CD4-positive, alpha-beta T cell (primary cell): ENCODE measurements around the gene PURA. TPM values are rescaled to one million over a fixed set of nuclear protein-coding genes. Genes with fewer than 3 reads are reported as not detected.

Source experiments
- ATAC-seq: fragments of 200-7000 bp; cut with Tn5 transposase; one replicate; pipeline ENCODE4 v1.10.0; 2022; ENCODE audit warnings: mild to moderate bottlenecking; ENCODE audit not compliant: poor library complexity
- CTCF ChIA-PET: fragments of 350-600 bp; sonication (Branson Sonifier 250); formaldehyde crosslinking; loops from one replicate; lab custom pipeline; 2021; ENCODE audit warnings: antibody characterized with exemption, inconsistent platforms; lab: Charles Lee
- POLR2A ChIA-PET: fragments of 350-600 bp; sonication (Branson Sonifier 250); formaldehyde crosslinking; loops from one replicate; lab custom pipeline; 2021; ENCODE audit warnings: antibody characterized with exemption, inconsistent platforms; lab: Charles Lee
- DNase-seq, 14 experiments: peaks; one replicate each; pipeline ENCODE4 v3.0.0-alpha.2; 2013 to 2020; ENCODE audit warnings: mixed read lengths in 2 of 14
- H3K27ac ChIP-seq, 2 donors: one replicate each; pipeline versions ENCODE4 v1.5.1 to v1.7.0; 2013; ENCODE audit warnings: low read length in 2 of 2, low read depth in 1 of 2, mild to moderate bottlenecking in 1 of 2
- H3K27me3 ChIP-seq, 2 experiments: 1 replicate in 1 of 2; 2 replicates in 1 of 2; pipeline versions ENCODE4 v1.6.1 to v1.7.0; 2013; ENCODE audit warnings: low read length in 2 of 2, control low read depth in 1 of 2, mild to moderate bottlenecking in 1 of 2, moderate library complexity in 1 of 2; ENCODE audit not compliant: insufficient read depth in 2 of 2, control insufficient read depth in 1 of 2
- H3K36me3 ChIP-seq: one replicate; pipeline ENCODE4 v1.6.1; 2013; ENCODE audit warnings: low read length, control low read depth; ENCODE audit not compliant: insufficient read depth
- H3K4me1 ChIP-seq: one replicate; pipeline ENCODE4 v1.6.1; 2013; ENCODE audit warnings: low read length, control low read depth; ENCODE audit not compliant: insufficient read depth
- H3K4me3 ChIP-seq: one replicate; pipeline ENCODE4 v1.5.1; 2013; ENCODE audit warnings: mild to moderate bottlenecking, low read length, moderate library complexity
- H3K9me3 ChIP-seq, 2 experiments: 1 replicate in 1 of 2; 2 replicates in 1 of 2; pipeline versions ENCODE4 v1.6.1 to v1.7.0; 2013; ENCODE audit warnings: low read length in 2 of 2, mild to moderate bottlenecking in 2 of 2, control low read depth in 1 of 2, moderate library complexity in 1 of 2; ENCODE audit not compliant: control insufficient read depth in 1 of 2, insufficient read depth in 1 of 2
- H3K27ac Mint-ChIP-seq: one replicate; pipeline ENCODE4 v1.8.0; 2020; ENCODE audit warnings: mixed read lengths
- H3K27me3 Mint-ChIP-seq: one replicate; pipeline ENCODE4 v1.8.0; 2021; ENCODE audit warnings: mixed read lengths
- H3K36me3 Mint-ChIP-seq: one replicate; pipeline ENCODE4 v1.8.0; 2021; ENCODE audit warnings: low read depth, mixed read lengths
- H3K4me1 Mint-ChIP-seq: one replicate; pipeline ENCODE4 v1.8.0; 2021; ENCODE audit warnings: low read depth, mixed read lengths
- H3K4me3 Mint-ChIP-seq: one replicate; pipeline ENCODE4 v1.8.0; 2020; ENCODE audit warnings: mild to moderate bottlenecking, mixed read lengths
- H3K9me3 Mint-ChIP-seq: one replicate; pipeline ENCODE4 v1.8.0; 2020; ENCODE audit warnings: mixed read lengths
- CTCF ChIP-seq: fragments of 200-600 bp; IDR thresholded peaks from one replicate; pipeline ENCODE4 v1.8.0; 2022; ENCODE audit warnings: antibody characterized with exemption, mild to moderate bottlenecking
- intact Hi-C, 2 experiments: fragments of 100-400 bp; cut with DNase I in 1 of 2; cut with micrococcal nuclease in 1 of 2; formaldehyde crosslinking; loops; one replicate each; pipeline versions ENCODE4 v1.15.1 to v1.9.0; 2023 to 2025; cut with DNase I, micrococcal nuclease
- total RNA-seq, 174 experiments: library from RNA in 2 of 174; stranded (reverse) in 2 of 174; gene quantifications; one replicate each; pipeline ENCODE4 v1.2.3 and lab custom pipeline; 2021 to 2026

PURA gene
- total RNA-seq, 2 experiments from 2014 or later = 7.0 to 7.9 TPM

- CTCF ChIA-PET = no interaction called here
- H3K4me1 Mint-ChIP-seq = no peaks in the 10 kb centered on the region
- POLR2A ChIA-PET = no interaction called here
- H3K27ac Mint-ChIP-seq = no peak overlapping the region
- peaks cover 4% of the 10 kb centered on the region in 2 experiments for H3K27me3 ChIP-seq
- no peak overlapping the region for H3K27ac ChIP-seq
- no peak for TF ChIP-seq CTCF
- no peak for ATAC-seq
- H3K4me3 Mint-ChIP-seq = no peak overlapping the region
- no peaks in the 10 kb centered on the region for H3K36me3 ChIP-seq
- H3K4me3 ChIP-seq = no peak overlapping the region
- H3K27me3 Mint-ChIP-seq = peaks cover 46% of the 10 kb centered on the region
- no peaks in the 10 kb centered on the region for H3K9me3 Mint-ChIP-seq
- no peaks in the 10 kb centered on the region for H3K36me3 Mint-ChIP-seq
- DNase-seq = no peak
- no peaks in the 10 kb centered on the region for H3K9me3 ChIP-seq
- no peaks in the 10 kb centered on the region for H3K4me1 ChIP-seq
- intact Hi-C loops = no loop called here
Measured at GRCh38 chr5:140083120-140083519, 30.8 kb upstream of the PURA start.

- no peaks in the 10 kb centered on the region for H3K36me3 ChIP-seq
- Mint-ChIP-seq H3K27ac (no peak overlapping the region), H3K4me1 (no peaks in the 10 kb centered on the region), H3K36me3 (no peaks in the 10 kb centered on the region), H3K9me3 (no peaks in the 10 kb centered on the region), H3K27me3 (peaks cover 44% of the 10 kb centered on the region), H3K4me3 (no peak overlapping the region)
- H3K27me3 ChIP-seq = peaks cover 4% of the 10 kb centered on the region in 2 experiments
- DNase-seq (no peak), ATAC-seq (no peak)
- no peak overlapping the region for H3K27ac ChIP-seq
- no peak for TF ChIP-seq CTCF
- H3K9me3 ChIP-seq = no peaks in the 10 kb centered on the region
- no peaks in the 10 kb centered on the region for H3K4me1 ChIP-seq
- no peak overlapping the region for H3K4me3 ChIP-seq
- POLR2A ChIA-PET = no interaction called here
- CTCF ChIA-PET = no interaction called here
- intact Hi-C loops = no loop called here
Measured at GRCh38 chr5:140083650-140084049, 30.3 kb upstream of the PURA start.

- Histone ChIP-seq H3K4me1 (no peaks in the 10 kb centered on the region), H3K27me3 (peaks cover 4% of the 10 kb centered on the region in 2 experiments), H3K9me3 (peaks cover 0 to 2% of the 10 kb centered on the region in 2 experiments), H3K4me3 (no peak overlapping the region), H3K27ac (no peak overlapping the region), H3K36me3 (no peaks in the 10 kb centered on the region)
- ATAC-seq (no peak), DNase-seq (no peak)
- Mint-ChIP-seq H3K27me3 (peaks cover 40% of the 10 kb centered on the region), H3K4me3 (no peak overlapping the region), H3K9me3 (no peaks in the 10 kb centered on the region), H3K27ac (no peak overlapping the region), H3K36me3 (peaks cover 2% of the 10 kb centered on the region), H3K4me1 (no peaks in the 10 kb centered on the region)
- no peak for TF ChIP-seq CTCF
- POLR2A ChIA-PET = no interaction called here
- CTCF ChIA-PET = interaction anchor here (1.6 kb wide), 1 partner anchor 59 kb away, joined by 4 read pairs; no protein-coding TSS in a partner anchor
- intact Hi-C loops = no loop called here
Measured at GRCh38 chr5:140084541-140084940, 29.4 kb upstream of the PURA start.
